Endothelial cell of hepatic sinusoid (primary cell): ENCODE data around the gene SHROOM3.

Source experiments
- in situ Hi-C: cut with HindIII; loops from 2 replicates; pipeline ENCODE4 v1.10.0; 2017; ENCODE audit warnings: low sequenced_read_pairs

Gene SHROOM3

GRCh38 chr4:76562836-76563453 is 127.9 kb downstream of the SHROOM3 start:
- in situ Hi-C loops = no loop called here

- in situ Hi-C loops = no loop called here
These were observed 128.6 kb downstream of the SHROOM3 start for GRCh38 chr4:76563454-76564122.

- in situ Hi-C loops = no loop called here
These were observed 129.3 kb downstream of the SHROOM3 start for GRCh38 chr4:76564123-76564915.

GRCh38 chr4:76568262-76568661 is 133.2 kb downstream of the SHROOM3 start:
- in situ Hi-C loops = no loop called here

GRCh38 chr4:76569225-76569624 is 134.2 kb downstream of the SHROOM3 start:
- in situ Hi-C loops = no loop called here

- in situ Hi-C loops = no loop called here
These were observed 134.7 kb downstream of the SHROOM3 start for GRCh38 chr4:76569706-76570105.

- in situ Hi-C loops = no loop called here
These were observed 135.3 kb downstream of the SHROOM3 start for GRCh38 chr4:76570141-76570973.

- in situ Hi-C loops = no loop called here
These were observed 136.2 kb downstream of the SHROOM3 start for GRCh38 chr4:76571274-76571673.

GRCh38 chr4:76572224-76572623 is 137.2 kb downstream of the SHROOM3 start:
- in situ Hi-C loops = no loop called here

GRCh38 chr4:76576824-76577223 is 141.8 kb downstream of the SHROOM3 start:
- in situ Hi-C loops = no loop called here

GRCh38 chr4:76578002-76578560 is 143.1 kb downstream of the SHROOM3 start:
- in situ Hi-C loops = no loop called here

GRCh38 chr4:76579596-76580375 is 144.8 kb downstream of the SHROOM3 start:
- in situ Hi-C loops = no loop called here

GRCh38 chr4:76581077-76581962 is 146.3 kb downstream of the SHROOM3 start:
- in situ Hi-C loops = no loop called here

- in situ Hi-C loops = no loop called here
These were observed 147.2 kb downstream of the SHROOM3 start for GRCh38 chr4:76582074-76582816.

GRCh38 chr4:76582817-76583087 is 147.7 kb downstream of the SHROOM3 start:
- in situ Hi-C loops = no loop called here

GRCh38 chr4:76584241-76585152 is 149.5 kb downstream of the SHROOM3 start:
- in situ Hi-C loops = no loop called here

GRCh38 chr4:76585272-76585671 is 150.2 kb downstream of the SHROOM3 start:
- in situ Hi-C loops = no loop called here
